HG03520 (cell line): ENCODE measurements around the gene SYT11.

ENCODE experiments used
- ATAC-seq: cut with Tn5 transposase; IDR thresholded peaks from one replicate; pipeline ENCODE4 v1.9.1; 2021; ENCODE audit warnings: mild to moderate bottlenecking, moderate library complexity; ENCODE audit not compliant: unreplicated experiment

The SYT11 gene

GRCh38 chr1:155934097-155934935 is 74.9 kb downstream of the SYT11 start, which contains the start of gene KHDC4:
Gene KHDC4 (minus strand): TSS chr1:155934413. CDS start chr1:155934373, 40 bp downstream.
- peak; percentile 82 for ATAC-seq
